ENCODE measurements around the gene FSIP1.

The FSIP1 gene

DNA sequence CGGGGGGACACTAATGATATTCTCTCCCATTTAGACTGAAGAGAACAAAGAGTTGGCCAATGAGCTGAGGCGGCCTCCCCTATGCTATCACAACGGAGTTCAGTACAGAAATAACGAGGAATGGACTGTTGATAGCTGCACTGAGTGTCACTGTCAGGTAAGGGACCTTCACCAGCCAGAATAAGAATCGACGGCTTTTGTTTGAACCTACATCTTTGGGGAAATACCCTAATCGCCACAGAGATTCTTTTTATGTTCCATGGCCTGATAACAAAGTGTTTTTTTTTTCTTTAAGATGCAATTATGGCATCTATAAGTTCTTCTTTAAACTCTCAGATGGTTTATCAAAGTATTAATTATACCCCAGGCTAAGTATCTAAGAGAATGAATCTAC, 198.4 kb downstream of the FSIP1 start:
- Histone ChIP-seq H2AFZ (ENCODE audit: insufficient read depth, low read length, poor library complexity) (no peak overlapping the region), H3K9me3 (ENCODE audit: insufficient read depth, low read depth, low read length) (peaks cover 4% of the 10 kb centered on the region), H3K9ac (ENCODE audit: low read length) (no peak overlapping the region), H2BK120ac (ENCODE audit: insufficient read depth, low read length, poor library complexity) (no peak overlapping the region), H3K79me1 (ENCODE audit: low read length) (peaks cover 12% of the 10 kb centered on the region), H3K4me2 (ENCODE audit: low read length) (peak overlapping the region; percentile 55), H3K23ac (ENCODE audit: low read length) (no peak overlapping the region), H4K8ac (ENCODE audit: low read depth, low read length) (no peak overlapping the region), H2AK5ac (ENCODE audit: low read length) (no peak overlapping the region), H2BK5ac (ENCODE audit: low read depth, low read length, poor library complexity) (no peak overlapping the region), H3K36me3 (ENCODE audit: control insufficient read depth in 1 of 2, insufficient read depth in 2 of 2, low read length in 2 of 2) (peaks cover 43 to 60% of the 10 kb centered on the region in 2 experiments), H2BK12ac (ENCODE audit: low read length) (no peak overlapping the region), H3K27me3 (ENCODE audit: insufficient read depth, low read length) (no peaks in the 10 kb centered on the region), H3K18ac (ENCODE audit: low read length) (no peak overlapping the region), H3K4me1 (ENCODE audit: control insufficient read depth in 1 of 2, insufficient read depth in 2 of 2, low read length in 2 of 2) (peaks cover 12 to 16% of the 10 kb centered on the region in 2 experiments), H3K4me3 (ENCODE audit: low read depth, low read length) (no peak overlapping the region), H4K91ac (ENCODE audit: low read depth, low read length) (no peak overlapping the region), H4K12ac (ENCODE audit: low read depth, low read length) (no peak overlapping the region), H3K4ac (ENCODE audit: low read depth, low read length) (no peak overlapping the region), H3K14ac (ENCODE audit: low read length) (no peak overlapping the region), H3K79me2 (ENCODE audit: control insufficient read depth, insufficient read depth, low read length, poor library complexity) (peaks cover 16% of the 10 kb centered on the region), H3K27ac (ENCODE audit: low read depth, low read length) (no peak overlapping the region)
- WGBS (ENCODE audit: extremely low coverage, insufficient coverage, insufficient read length) = no CpG with 5 or more reads among the region's 7 CpGs
- DNase-seq = no peak

- DNase-seq = no peak
- no peak overlapping the region for H3K14ac ChIP-seq (ENCODE audit: low read length)
- no peak overlapping the region for H4K12ac ChIP-seq (ENCODE audit: low read depth, low read length)
- no peak overlapping the region for H3K27ac ChIP-seq (ENCODE audit: low read depth, low read length)
- H3K4ac ChIP-seq (ENCODE audit: low read depth, low read length) = no peak overlapping the region
- H3K9me3 ChIP-seq (ENCODE audit: insufficient read depth, low read depth, low read length) = peaks cover 4% of the 10 kb centered on the region
- no peak overlapping the region for H3K4me3 ChIP-seq (ENCODE audit: low read depth, low read length)
- H2BK120ac ChIP-seq (ENCODE audit: insufficient read depth, low read length, poor library complexity) = no peak overlapping the region
- no peaks in the 10 kb centered on the region for H3K27me3 ChIP-seq (ENCODE audit: insufficient read depth, low read length)
- H2BK5ac ChIP-seq (ENCODE audit: low read depth, low read length, poor library complexity) = no peak overlapping the region
- H3K79me1 ChIP-seq (ENCODE audit: low read length) = peaks cover 14% of the 10 kb centered on the region
- H3K4me2 ChIP-seq (ENCODE audit: low read length) = peak overlapping the region; percentile 55
- no peak overlapping the region for H2AK5ac ChIP-seq (ENCODE audit: low read length)
- H3K4me1 ChIP-seq (ENCODE audit: control insufficient read depth in 1 of 2, insufficient read depth in 2 of 2, low read length in 2 of 2) = peaks cover 15 to 19% of the 10 kb centered on the region in 2 experiments
- peaks cover 16% of the 10 kb centered on the region for H3K79me2 ChIP-seq (ENCODE audit: control insufficient read depth, insufficient read depth, low read length, poor library complexity)
- no peak overlapping the region for H3K18ac ChIP-seq (ENCODE audit: low read length)
- H4K91ac ChIP-seq (ENCODE audit: low read depth, low read length) = no peak overlapping the region
- no CpG with 5 or more reads among the region's 13 CpGs for WGBS (ENCODE audit: extremely low coverage, insufficient coverage, insufficient read length)
- no peak overlapping the region for H4K8ac ChIP-seq (ENCODE audit: low read depth, low read length)
- H3K23ac ChIP-seq (ENCODE audit: low read length) = no peak overlapping the region
- H2BK12ac ChIP-seq (ENCODE audit: low read length) = no peak overlapping the region
- H3K36me3 ChIP-seq (ENCODE audit: control insufficient read depth in 1 of 2, insufficient read depth in 2 of 2, low read length in 2 of 2) = peaks cover 38 to 55% of the 10 kb centered on the region in 2 experiments
- H3K9ac ChIP-seq (ENCODE audit: low read length) = no peak overlapping the region
- no peak overlapping the region for H2AFZ ChIP-seq (ENCODE audit: insufficient read depth, low read length, poor library complexity)
Measured at GRCh38 chr15:39583596-39584265, 198.9 kb downstream of the FSIP1 start.

- peaks cover 15% of the 10 kb centered on the region for H3K79me1 ChIP-seq (ENCODE audit: low read length)
- H4K12ac ChIP-seq (ENCODE audit: low read depth, low read length) = no peak overlapping the region
- H3K4me1 ChIP-seq (ENCODE audit: control insufficient read depth in 1 of 2, insufficient read depth in 2 of 2, low read length in 2 of 2) = peaks cover 15 to 19% of the 10 kb centered on the region in 2 experiments
- no peak overlapping the region for H3K18ac ChIP-seq (ENCODE audit: low read length)
- H4K8ac ChIP-seq (ENCODE audit: low read depth, low read length) = no peak overlapping the region
- DNase-seq = no peak
- H2BK120ac ChIP-seq (ENCODE audit: insufficient read depth, low read length, poor library complexity) = no peak overlapping the region
- no peak overlapping the region for H3K4ac ChIP-seq (ENCODE audit: low read depth, low read length)
- peaks cover 16% of the 10 kb centered on the region for H3K79me2 ChIP-seq (ENCODE audit: control insufficient read depth, insufficient read depth, low read length, poor library complexity)
- no peak overlapping the region for H3K23ac ChIP-seq (ENCODE audit: low read length)
- no CpG with 5 or more reads among the region's 4 CpGs for WGBS (ENCODE audit: extremely low coverage, insufficient coverage, insufficient read length)
- H2BK5ac ChIP-seq (ENCODE audit: low read depth, low read length, poor library complexity) = no peak overlapping the region
- H3K36me3 ChIP-seq (ENCODE audit: control insufficient read depth in 1 of 2, insufficient read depth in 2 of 2, low read length in 2 of 2) = peaks cover 31 to 48% of the 10 kb centered on the region in 2 experiments
- no peak overlapping the region for H4K91ac ChIP-seq (ENCODE audit: low read depth, low read length)
- H3K4me2 ChIP-seq (ENCODE audit: low read length) = peak overlapping the region; percentile 98
- no peaks in the 10 kb centered on the region for H3K27me3 ChIP-seq (ENCODE audit: insufficient read depth, low read length)
- H2BK12ac ChIP-seq (ENCODE audit: low read length) = no peak overlapping the region
- no peak overlapping the region for H2AFZ ChIP-seq (ENCODE audit: insufficient read depth, low read length, poor library complexity)
- H3K27ac ChIP-seq (ENCODE audit: low read depth, low read length) = no peak overlapping the region
- H2AK5ac ChIP-seq (ENCODE audit: low read length) = no peak overlapping the region
- H3K9me3 ChIP-seq (ENCODE audit: insufficient read depth, low read depth, low read length) = peaks cover 4% of the 10 kb centered on the region
- H3K4me3 ChIP-seq (ENCODE audit: low read depth, low read length) = peak overlapping the region; percentile 76
- H3K9ac ChIP-seq (ENCODE audit: low read length) = peak overlapping the region; percentile 44
- H3K14ac ChIP-seq (ENCODE audit: low read length) = no peak overlapping the region
Measured at GRCh38 chr15:39582977-39583595, 199.6 kb downstream of the FSIP1 start.

DNA sequence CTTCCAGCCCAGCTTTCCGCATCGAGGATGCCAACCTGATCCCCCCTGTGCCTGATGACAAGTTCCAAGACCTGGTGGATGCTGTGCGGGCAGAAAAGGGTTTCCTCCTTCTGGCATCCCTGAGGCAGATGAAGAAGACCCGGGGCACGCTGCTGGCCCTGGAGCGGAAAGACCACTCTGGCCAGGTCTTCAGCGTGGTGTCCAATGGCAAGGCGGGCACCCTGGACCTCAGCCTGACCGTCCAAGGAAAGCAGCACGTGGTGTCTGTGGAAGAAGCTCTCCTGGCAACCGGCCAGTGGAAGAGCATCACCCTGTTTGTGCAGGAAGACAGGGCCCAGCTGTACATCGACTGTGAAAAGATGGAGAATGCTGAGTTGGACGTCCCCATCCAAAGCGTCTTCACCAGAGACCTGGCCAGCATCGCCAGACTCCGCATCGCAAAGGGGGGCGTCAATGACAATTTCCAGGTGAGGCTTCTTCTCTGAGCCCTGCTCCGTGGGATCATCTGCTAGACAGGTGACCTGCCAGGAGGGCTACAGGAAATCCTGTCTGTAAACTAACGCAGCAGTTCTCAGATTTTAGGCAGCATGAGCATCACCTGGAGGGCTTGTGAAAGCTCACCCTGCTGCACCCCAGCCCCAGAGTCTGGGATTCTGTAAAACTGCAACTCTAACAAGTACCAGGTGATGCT, 200.2 kb downstream of the FSIP1 start:
- Histone ChIP-seq H3K79me1 (ENCODE audit: low read length) (peaks cover 15% of the 10 kb centered on the region), H2BK12ac (ENCODE audit: low read length) (no peak overlapping the region), H3K79me2 (ENCODE audit: control insufficient read depth, insufficient read depth, low read length, poor library complexity) (peaks cover 16% of the 10 kb centered on the region), H2AFZ (ENCODE audit: insufficient read depth, low read length, poor library complexity) (no peak overlapping the region), H3K9me3 (ENCODE audit: insufficient read depth, low read depth, low read length) (peaks cover 4% of the 10 kb centered on the region), H3K4me3 (ENCODE audit: low read depth, low read length) (peak overlapping the region; percentile 76), H2BK5ac (ENCODE audit: low read depth, low read length, poor library complexity) (no peak overlapping the region), H3K4me1 (ENCODE audit: control insufficient read depth in 1 of 2, insufficient read depth in 2 of 2, low read length in 2 of 2) (peaks cover 15 to 19% of the 10 kb centered on the region in 2 experiments), H4K8ac (ENCODE audit: low read depth, low read length) (no peak overlapping the region), H3K23ac (ENCODE audit: low read length) (peak overlapping the region; percentile 44), H3K27ac (ENCODE audit: low read depth, low read length) (no peak overlapping the region), H3K18ac (ENCODE audit: low read length) (no peak overlapping the region), H2BK120ac (ENCODE audit: insufficient read depth, low read length, poor library complexity) (no peak overlapping the region), H2AK5ac (ENCODE audit: low read length) (no peak overlapping the region), H4K91ac (ENCODE audit: low read depth, low read length) (no peak overlapping the region), H3K27me3 (ENCODE audit: insufficient read depth, low read length) (no peaks in the 10 kb centered on the region), H3K4me2 (ENCODE audit: low read length) (peak overlapping the region; percentile 98), H3K9ac (ENCODE audit: low read length) (peak overlapping the region; percentile 44), H3K4ac (ENCODE audit: low read depth, low read length) (peak overlapping the region; percentile 68), H3K14ac (ENCODE audit: low read length) (no peak overlapping the region), H4K12ac (ENCODE audit: low read depth, low read length) (no peak overlapping the region), H3K36me3 (ENCODE audit: control insufficient read depth in 1 of 2, insufficient read depth in 2 of 2, low read length in 2 of 2) (peaks cover 28 to 42% of the 10 kb centered on the region in 2 experiments)
- DNase-seq = no peak
- WGBS (ENCODE audit: extremely low coverage, insufficient coverage, insufficient read length) = no CpG with 5 or more reads among the region's 20 CpGs
